GM12875 (cell line): ENCODE results near the gene KIF4A.
"Not testable (repeated sequence)": the region's sequence is repeated elsewhere in the genome, so short reads cannot be mapped to it uniquely, and the experiment has no call there.

Experiments used
- H3K4me3 ChIP-seq: one replicate; pipeline ENCODE4 v1.5.1; 2011; ENCODE audit warnings: low read depth, low read length, control low read depth
- TF ChIP-seq, protein P1 (sequence below): IDR thresholded peaks from 2 replicates; pipeline ENCODE4 v1.5.1; 2011; ENCODE audit warnings: low read depth, mild to moderate bottlenecking, control low read depth, inconsistent platforms, low read length, moderate library complexity, borderline replicate concordance; ENCODE audit not compliant: insufficient read depth

KIF4A gene

DNA sequence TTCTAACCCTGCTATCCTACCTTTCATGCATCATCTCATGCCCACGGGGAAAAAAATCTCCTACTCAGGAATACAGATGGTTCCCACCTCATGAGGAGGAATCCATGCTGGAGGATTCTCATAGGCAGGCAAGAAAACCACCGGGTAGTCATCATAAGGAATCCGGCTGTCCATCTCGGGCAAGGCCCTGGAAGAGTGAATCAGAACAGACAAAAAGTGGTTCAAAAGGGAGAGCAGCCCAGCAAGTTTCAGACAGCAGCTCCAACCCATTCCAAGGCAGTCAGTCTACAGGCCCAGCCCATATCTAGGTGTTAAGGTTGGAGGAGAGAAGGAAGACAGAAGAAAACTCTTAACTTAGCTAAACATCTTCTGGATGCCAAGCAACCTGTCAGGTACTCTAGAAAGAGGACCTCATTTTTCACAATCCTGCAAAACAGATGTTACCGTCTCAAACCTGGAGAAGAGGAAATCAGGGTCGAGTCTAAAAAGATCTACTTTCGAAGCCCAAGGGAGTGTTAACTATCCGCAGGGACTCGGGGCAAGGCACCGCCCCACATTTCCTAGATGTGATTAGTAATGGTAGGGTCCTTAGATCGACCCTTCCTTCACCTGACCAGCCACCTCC, 624 bp upstream of the KIF4A start:
- TF ChIP-seq, protein P1, sequence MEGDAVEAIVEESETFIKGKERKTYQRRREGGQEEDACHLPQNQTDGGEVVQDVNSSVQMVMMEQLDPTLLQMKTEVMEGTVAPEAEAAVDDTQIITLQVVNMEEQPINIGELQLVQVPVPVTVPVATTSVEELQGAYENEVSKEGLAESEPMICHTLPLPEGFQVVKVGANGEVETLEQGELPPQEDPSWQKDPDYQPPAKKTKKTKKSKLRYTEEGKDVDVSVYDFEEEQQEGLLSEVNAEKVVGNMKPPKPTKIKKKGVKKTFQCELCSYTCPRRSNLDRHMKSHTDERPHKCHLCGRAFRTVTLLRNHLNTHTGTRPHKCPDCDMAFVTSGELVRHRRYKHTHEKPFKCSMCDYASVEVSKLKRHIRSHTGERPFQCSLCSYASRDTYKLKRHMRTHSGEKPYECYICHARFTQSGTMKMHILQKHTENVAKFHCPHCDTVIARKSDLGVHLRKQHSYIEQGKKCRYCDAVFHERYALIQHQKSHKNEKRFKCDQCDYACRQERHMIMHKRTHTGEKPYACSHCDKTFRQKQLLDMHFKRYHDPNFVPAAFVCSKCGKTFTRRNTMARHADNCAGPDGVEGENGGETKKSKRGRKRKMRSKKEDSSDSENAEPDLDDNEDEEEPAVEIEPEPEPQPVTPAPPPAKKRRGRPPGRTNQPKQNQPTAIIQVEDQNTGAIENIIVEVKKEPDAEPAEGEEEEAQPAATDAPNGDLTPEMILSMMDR, result no peak
- peak overlapping the region; percentile 55 for H3K4me3 ChIP-seq

DNA sequence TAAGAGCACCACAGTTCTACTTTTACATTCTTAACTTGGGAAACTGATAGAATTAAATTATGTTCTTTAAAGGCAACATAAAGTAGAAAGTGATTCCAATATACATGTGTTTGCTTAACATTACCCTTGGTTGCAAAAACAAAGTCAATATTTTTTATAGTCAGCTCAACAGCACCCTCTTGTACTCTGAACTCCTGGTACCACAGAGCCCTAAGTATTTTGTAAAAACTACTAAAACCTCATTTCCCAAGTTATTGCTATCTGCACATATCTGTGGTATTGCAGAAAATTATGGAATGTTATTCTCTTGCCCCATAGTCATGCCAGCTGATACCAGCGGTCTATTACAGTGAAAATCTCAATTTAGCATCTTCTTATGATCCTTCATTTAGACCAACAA, 2.9 kb downstream of the KIF4A start:
- TF ChIP-seq, protein P1, result no peak
- no peak overlapping the region for H3K4me3 ChIP-seq

DNA sequence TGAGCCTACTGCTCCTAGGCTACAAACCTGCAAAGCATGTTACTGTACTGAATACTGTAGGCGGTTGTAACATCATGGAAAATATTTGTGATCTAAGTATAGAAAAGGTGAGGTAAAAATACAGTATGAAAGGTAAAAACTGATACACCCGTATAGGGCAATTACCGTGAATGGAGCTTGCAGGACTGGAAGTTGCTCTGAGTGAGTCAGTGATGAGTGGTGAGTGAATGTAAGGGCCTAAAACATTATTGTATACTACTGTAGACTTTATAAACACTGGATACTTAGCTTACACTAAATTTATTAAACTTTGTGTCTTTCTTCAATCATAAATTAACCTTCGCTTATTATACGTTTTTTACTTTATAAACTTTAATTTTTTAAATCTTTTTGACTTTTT, 3.7 kb downstream of the KIF4A start:
- TF ChIP-seq, protein P1, result no peak
- H3K4me3 ChIP-seq, result no peak overlapping the region

DNA sequence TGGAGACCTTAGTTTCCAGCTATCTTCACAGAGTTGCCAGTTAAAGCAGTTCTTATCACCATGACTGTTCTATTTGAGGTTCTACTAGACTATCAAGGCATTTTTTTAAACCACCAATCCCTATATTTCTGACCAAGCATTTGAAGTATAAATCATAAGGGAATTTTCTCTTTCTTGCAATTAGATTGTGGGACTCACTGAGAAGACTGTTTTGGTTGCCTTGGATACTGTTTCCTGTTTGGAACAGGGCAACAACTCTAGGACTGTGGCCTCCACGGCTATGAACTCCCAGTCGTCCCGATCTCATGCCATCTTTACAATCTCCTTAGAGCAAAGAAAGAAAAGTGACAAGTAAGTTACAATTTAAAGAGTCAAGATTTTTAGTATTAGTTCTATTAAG, 11.8 kb downstream of the KIF4A start:
- H3K4me3 ChIP-seq, result no peak overlapping the region
- TF ChIP-seq, protein P1, result no peak

DNA sequence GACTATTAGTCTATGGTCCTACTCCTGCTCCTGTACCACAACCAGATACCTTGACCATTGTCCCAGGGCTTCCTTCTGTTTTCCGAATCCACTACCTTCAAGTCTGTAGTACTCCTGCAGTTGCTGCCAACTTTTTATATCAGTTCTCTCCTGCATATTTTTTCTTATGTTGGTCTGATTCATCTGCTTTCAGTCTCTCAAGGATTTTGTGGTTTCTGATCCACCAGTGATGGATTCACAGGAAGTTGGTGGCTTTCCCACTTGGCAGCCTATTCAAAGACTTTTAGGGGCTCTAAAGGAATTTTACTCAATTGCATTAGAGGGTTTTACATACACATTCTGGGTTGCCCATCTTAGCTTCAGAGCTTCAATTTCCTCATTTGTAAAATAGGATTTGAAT, 23.6 kb downstream of the KIF4A start:
- TF ChIP-seq, protein P1, result no peak
- no peak overlapping the region for H3K4me3 ChIP-seq

DNA sequence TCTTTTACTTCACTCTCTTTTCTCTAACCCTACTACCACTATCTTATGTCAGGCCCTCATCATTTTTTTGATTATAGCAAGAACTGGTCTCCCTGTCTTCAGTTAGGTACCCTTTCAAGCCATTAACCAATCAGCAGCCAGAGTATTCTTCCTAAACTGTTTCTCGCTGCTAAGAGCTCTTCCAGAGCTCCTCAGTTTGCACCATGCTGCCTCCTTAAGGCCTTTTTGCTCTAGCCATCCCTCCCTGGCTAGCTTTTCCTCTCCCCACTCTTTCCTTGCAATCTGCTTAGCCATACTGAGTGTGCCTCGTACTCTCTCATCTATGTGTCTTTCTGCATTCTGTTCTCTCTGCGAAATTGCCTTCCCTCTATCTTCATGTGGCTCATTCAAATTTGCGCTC, 32.9 kb downstream of the KIF4A start:
- TF ChIP-seq, protein P1, result no peak
- no peak overlapping the region for H3K4me3 ChIP-seq

DNA sequence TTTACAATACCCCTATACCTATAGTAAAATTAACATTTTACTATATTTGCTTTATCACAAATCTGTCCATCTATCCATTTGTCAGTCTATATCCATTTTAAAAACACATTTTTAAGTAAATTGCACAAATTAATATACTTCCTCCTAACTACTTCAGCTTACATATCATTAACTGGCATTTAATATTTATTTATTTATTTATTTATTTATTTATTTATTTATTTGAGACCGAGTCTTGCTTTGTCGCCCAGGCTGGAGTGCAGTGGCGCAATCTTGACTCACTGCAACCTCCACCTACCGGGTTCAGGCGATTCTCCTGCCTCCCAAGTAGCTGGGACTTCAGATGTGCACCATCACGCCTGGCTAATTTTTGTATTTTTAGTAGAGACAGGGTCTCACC, 33.7 kb downstream of the KIF4A start:
- H3K4me3 ChIP-seq, result not testable (repeated sequence)

DNA sequence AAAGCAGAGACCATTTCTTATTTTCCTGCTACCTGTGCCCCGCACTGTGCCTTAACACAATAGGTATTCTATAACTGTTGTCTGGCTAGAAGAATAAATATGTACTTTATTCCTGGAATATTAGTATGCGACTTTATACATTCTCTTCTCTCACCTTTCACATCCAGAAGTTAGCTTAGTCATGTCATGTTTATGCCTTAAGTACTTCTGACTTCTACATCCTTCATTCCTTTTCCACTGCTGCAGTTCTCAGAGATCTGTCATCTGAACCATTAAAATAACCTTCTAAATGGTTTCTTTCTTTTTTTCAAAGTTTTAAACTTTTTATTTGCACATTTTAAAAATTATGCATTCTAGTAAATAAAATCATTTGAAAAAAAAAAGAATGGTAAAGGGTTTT, 34.4 kb downstream of the KIF4A start:
- H3K4me3 ChIP-seq, result no peak overlapping the region
- TF ChIP-seq, protein P1, result no peak
